GM11168 (cell line): ENCODE measurements around the gene CRIP1.

Experiments
- in situ Hi-C: fragments of 300-500 bp; cut with MboI; formaldehyde crosslinking; loops from one replicate; pipeline ENCODE4 v1.12.0; 2022; ENCODE audit warnings: low sequenced_read_pairs; ENCODE audit not compliant: unreplicated experiment

CRIP1 gene

DNA sequence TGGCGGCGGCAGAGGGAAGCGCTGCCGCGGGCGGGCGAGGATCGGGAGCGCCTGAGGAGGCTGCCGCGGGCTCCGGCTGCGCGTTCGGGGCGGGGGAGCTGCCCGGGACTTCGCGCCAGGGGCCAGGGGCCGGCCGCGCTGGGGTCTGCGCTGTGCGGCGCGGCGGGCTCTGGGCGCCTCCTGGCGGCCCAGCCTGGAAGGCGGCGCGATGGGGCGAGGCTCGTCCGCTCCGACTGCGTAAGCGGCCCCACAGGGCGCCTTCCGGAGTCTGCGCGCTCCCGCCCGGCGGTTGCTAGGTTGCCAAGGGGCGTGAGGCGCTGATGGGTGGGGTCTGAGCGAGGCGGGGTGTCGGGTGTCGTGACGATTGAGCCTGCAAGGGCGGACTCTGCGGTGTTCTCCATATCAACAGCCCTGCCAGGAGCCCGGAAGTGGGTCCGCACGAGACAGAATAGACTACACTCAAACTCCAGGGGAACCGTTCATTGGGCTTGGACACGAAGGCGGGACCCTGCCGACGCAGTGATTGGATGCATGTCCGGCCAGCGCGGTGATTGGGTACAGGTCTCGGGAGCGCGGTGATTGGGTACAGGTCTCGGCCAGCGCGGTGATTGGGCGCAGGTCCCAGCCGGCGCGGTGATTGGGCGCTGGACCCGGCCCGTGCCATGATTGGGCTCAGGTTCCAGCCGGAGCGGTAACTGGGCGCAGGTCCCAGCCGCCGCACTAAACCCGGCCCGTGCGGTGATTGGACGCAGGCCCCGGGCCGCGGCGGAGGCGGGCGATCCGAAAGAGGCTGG lies 4.1 kb downstream of the CRIP1 start, which contains the start of gene TEDC1:
Gene TEDC1 (plus strand): TSS at position 675 of the 794 bp plus-strand sequence. CDS start 130 bp downstream, outside the sequence.
- in situ Hi-C loops: no loop called here

GRCh38 chr14:105491366-105491973 lies 4.8 kb downstream of the CRIP1 start:
- in situ Hi-C loops: no loop called here

GRCh38 chr14:105492031-105492970 lies 5.6 kb downstream of the CRIP1 start:
- in situ Hi-C loops: no loop called here

DNA sequence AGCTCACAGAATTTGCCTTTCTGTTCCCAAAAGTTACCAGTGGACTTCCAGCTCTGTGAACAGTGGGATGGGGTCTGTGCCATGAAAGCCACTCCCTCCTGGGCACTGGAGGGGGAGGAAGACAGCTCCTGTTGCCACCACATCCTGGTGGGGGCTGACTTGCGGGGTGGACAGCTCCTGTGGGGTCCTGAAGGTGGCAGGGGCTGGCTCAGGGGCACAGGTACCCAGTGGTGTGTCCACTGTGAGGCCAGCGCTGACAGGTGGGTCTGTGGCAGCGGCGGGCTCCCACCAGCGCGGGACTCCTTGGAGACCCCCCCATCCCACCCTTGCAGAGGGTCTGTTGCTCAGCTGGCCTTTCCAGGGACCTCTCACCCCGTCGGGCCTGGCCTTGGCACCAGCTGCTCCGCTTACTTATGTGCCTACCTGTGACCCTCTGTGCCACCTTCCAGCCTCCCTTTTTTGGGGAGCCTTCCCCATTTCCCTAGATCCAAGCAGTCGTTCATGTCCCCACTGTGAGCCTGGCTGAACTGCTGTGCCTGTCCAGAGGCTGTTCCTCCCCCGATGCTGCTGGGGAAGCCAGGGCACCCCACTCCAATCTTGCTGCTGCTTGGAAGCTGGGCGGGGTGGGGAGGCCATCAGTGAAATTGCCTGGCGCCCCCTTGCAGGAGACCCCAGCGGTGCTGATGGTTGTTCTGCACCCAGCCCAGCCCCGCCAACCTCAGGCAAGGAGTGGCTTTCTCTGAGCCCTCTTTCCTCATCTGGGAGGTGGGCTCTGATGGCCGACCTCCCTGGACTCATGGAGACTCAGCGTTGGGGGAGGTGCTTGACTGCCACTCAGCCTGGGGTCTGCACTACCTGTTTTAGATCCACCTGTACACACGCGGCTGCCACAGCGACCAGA lies 6.5 kb downstream of the CRIP1 start:
- in situ Hi-C loops: no loop called here

- in situ Hi-C loops: no loop called here
Observed at GRCh38 chr14:105493921-105494605, 7.4 kb downstream of the CRIP1 start.

- in situ Hi-C loops: no loop called here
Observed at GRCh38 chr14:105494606-105494929, 7.9 kb downstream of the CRIP1 start.

DNA sequence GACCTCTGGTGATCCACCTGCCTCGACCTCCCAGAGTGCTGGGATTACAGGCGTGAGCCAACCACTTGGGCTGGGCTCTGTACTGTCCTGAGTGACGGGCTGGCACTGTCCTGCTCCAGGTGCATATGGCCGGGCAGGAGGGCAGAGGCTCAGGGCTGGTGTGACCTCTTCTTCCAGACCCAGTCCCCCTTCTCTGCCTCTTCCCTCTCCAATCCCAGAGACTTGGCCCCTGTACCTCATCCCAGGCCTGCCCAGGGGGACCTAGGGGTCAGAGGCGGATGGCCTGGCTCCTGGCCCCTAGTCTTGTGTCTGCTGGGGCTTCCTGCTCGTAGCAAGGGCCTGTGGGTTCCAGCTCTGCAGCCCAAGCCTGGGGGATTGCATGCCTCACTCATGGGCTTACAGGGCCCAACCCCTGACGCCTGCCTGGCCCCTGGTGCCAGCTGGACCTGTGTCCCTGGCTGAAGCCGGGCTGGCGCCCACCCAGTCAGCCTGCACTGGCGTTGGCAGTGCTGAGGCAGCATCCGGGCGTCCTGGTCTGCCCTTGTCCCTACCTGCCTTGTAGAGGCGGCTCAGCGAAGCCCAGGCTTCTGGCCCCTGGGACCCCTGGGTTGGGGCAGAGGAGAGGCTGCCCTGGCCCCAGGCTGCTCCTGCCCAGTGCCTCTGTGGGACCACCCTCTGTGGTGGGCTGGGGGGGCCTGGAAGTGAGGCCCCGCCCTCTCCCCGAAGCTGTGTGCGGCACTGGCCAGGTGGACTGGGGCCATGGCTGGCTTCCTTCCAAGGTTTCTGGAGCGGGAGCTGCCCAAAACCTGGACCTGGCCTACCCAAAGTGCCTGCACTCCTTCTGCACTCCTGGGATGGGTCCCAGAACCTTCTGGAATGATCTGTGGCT lies 8.7 kb downstream of the CRIP1 start:
- in situ Hi-C loops: no loop called here

- in situ Hi-C loops: no loop called here
Observed at GRCh38 chr14:105495990-105496830, 9.5 kb downstream of the CRIP1 start.

DNA sequence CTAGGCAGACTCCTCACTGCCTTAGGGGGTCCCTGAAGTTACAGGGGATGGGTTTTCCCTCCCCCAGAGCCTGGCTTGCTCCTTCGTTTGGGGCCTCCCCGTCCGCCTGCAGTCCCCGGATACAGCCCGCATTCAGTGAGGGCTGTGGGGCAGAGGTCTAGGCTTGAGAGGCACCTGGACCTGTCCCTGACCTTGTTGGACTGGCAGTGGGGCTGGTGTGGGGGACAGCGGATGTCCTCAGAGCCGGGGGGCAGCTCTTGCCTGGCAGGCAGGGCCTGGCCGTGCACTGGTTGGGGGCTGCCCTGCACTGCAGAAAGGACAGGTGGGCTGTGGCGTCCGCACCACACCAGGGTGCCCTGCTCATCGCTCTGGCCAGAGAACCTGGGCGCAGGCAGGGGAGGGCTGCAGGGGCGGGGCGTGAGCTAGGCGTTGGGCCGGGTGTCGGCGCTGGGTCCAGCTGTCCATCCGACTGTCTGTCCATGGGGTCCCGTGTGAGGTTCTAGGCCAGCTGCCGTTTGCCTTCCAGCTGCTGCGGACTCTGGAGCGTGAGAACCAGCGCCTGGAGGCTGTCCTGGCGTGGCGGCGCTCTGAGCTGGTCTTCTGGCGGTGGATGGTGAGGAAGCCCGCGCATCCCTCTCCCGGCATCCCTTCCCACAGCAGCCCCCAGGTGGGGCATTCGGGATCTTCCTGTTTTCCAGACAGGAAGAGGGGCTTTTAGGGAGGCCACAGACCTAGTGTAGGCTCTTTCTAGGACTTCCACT lies 10.3 kb downstream of the CRIP1 start:
- in situ Hi-C loops: no loop called here

DNA sequence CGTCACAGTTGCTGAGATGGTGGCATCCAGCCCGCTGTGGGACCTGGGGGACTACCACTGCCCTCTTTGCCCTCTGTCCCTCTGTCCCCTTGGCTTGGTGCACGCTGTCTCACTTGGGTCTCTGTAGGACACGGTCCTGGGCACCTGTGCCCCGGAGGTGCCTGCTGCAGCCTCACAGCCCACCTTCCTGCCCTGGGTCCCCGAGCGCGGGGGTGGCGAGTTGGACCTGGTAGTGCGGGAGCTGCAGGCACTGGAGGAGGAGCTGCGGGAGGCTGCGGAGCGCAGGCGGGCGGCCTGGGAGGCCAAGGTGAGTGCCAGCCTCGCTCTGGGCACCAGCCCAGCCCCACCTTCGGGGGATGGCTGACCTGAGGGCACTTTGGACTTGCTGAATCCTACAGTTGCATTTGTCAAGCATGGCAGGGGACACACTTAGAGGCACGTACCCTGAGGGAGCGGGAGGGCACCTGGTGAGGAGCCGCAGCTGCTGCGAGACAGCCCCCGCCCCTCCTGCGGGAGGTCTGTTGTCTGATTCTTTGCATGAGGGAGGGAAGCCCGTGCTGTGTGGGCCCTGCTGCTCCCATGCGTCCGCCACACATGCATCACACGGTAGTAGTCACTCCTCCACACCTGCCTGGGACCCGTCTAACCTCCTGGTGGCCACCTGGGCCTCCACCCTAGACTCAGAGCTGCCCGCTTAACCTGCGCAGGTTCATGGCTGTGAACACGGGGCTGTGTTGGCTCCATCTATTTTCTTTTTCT lies 11.2 kb downstream of the CRIP1 start:
- in situ Hi-C loops: no loop called here

GRCh38 chr14:105498430-105499255 lies 12.0 kb downstream of the CRIP1 start:
- in situ Hi-C loops: no loop called here

DNA sequence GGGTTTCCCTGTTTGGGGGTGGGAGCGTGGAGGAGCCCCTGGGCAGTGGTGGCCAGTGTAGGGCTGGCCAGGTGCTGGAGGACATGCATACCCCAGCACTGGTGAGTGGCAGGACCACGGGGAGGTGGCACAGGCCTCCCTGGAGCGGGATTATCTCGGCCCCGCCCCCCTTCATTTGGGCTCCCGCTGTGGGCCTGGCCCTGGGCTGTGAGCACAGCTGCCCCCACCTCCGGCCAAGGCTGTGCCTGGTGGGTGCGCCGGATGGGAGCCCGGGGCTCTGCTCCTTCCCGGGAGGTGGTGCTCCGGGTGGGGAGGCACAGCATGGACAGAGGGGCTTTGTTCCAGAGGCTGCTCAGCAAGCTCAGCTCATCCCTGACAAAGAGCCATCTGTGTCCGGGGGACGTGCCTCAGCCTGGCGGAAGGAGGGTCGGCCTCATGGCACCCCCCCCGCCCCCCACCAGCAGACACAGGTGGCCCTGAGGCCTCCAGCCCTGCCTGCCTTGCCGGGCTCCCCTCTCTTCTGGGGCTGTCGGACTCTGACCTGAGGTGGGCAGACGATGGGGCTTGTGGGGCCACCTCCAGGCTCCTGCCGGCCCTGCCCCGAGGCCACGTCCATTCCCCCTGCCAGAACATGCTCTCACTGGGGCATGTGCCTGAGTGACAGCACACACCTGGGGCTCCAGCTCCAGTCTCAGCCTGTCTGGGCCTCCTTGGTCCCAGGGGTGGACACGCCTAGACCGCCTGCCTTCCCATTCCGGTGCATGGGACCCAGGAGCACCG lies 12.8 kb downstream of the CRIP1 start:
- in situ Hi-C loops: no loop called here

DNA sequence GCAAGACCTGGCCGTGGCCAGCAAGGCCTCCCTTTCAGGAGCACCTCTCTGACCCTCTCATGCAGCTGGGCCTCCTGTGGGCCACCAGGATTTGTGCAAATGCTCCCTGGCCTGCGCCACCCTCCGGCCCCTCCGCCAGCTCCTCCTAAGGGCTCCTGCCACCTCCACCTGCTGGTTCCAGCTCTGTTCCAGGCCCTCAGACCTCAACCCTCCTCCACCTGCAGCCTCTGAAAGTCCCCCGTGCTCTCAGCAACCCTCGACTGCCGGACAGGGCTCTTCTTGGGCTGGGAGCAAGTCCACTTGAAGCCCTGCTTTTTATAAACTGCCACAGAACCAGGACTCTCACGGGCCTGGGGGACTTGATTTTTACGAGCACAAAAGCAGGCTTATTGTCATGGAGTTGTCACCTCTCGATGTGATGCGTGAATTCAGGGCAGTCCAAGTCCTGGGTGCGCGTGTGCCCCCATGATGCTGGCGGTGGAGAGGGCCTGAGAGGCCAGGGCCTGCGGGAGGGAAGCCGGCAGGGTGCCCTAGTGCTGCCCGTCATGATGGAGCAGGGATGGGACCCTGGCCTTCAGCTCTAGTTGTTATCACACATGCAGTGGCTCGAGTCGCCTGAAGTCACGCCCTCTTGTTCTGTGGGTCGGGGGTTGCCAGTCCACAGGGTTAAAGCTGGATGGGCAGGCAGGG lies 13.5 kb downstream of the CRIP1 start:
- in situ Hi-C loops: no loop called here

DNA sequence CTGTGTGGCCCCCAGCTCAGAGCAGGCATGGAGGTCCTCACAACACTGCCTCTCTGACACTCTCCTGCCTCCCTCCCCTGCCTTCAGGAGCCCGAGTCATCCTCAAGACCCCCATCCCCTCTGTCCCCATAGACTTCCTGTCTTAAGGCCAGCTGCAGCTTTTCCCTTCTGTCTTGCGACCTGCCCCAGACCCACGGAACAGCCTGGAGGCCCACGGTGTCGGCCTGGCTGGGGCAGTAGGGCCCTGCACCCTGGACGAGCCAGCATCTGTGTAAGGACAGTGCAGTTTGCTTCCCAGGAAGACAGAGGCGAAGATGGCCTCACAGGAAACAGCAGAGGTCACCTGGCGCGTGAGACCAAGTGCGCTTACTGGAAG lies 14.0 kb downstream of the CRIP1 start:
- in situ Hi-C loops: no loop called here
